GM23248 (cell line): ENCODE results near the gene TALDO1. TPM values are rescaled to one million over a fixed set of nuclear protein-coding genes. Genes with fewer than 3 reads are reported as not detected.

Experiments
- DNase-seq: peaks from one replicate; pipeline ENCODE4 v3.0.0-alpha.2; 2015
- H2AFZ ChIP-seq: fragments of 200-600 bp; sonication (generic); 2 replicates; pipeline ENCODE4 v1.6.1; 2016; ENCODE audit warnings: antibody characterized with exemption
- H3F3A ChIP-seq: fragments of 200-600 bp; sonication (generic); 2 replicates; pipeline ENCODE4 v1.6.1; 2016; ENCODE audit warnings: mild to moderate bottlenecking, antibody characterized with exemption, mixed run types; ENCODE audit not compliant: insufficient read depth
- H3K27ac ChIP-seq: fragments of 200-600 bp; sonication (generic); 2 replicates; pipeline ENCODE4 v1.5.1; 2016; ENCODE audit warnings: mild to moderate bottlenecking
- H3K27me3 ChIP-seq: fragments of 200-600 bp; sonication (generic); replicated peaks from 2 replicates; pipeline ENCODE4 v1.6.1; 2016; ENCODE audit warnings: mild to moderate bottlenecking; ENCODE audit not compliant: insufficient read depth
- H3K36me3 ChIP-seq: fragments of 200-600 bp; sonication (generic); 2 replicates; pipeline ENCODE4 v1.6.1; 2016; ENCODE audit warnings: low read depth, mild to moderate bottlenecking
- H3K4me1 ChIP-seq: fragments of 200-600 bp; sonication (generic); 2 replicates; pipeline ENCODE4 v1.6.1; 2016; ENCODE audit warnings: mild to moderate bottlenecking; ENCODE audit not compliant: insufficient read depth
- H3K4me2 ChIP-seq: fragments of 200-600 bp; sonication (generic); one replicate; pipeline ENCODE4 v1.6.1; 2016; ENCODE audit warnings: mild to moderate bottlenecking; ENCODE audit not compliant: unreplicated experiment
- H3K4me3 ChIP-seq: fragments of 200-600 bp; sonication (generic); 2 replicates; pipeline ENCODE4 v1.5.1; 2016; ENCODE audit warnings: mild to moderate bottlenecking
- H3K79me2 ChIP-seq: fragments of 200-600 bp; sonication (generic); 2 replicates; pipeline ENCODE4 v1.6.1; 2016; ENCODE audit warnings: mild to moderate bottlenecking; ENCODE audit not compliant: insufficient read depth
- H3K9ac ChIP-seq: fragments of 200-600 bp; sonication (generic); 2 replicates; pipeline ENCODE4 v1.6.1; 2016; ENCODE audit warnings: mild to moderate bottlenecking
- H3K9me2 ChIP-seq: fragments of 200-600 bp; sonication (generic); 2 replicates; pipeline ENCODE4 v1.6.1; 2016; ENCODE audit warnings: mixed run types, mild to moderate bottlenecking, moderate library complexity; ENCODE audit not compliant: insufficient read depth
- H3K9me3 ChIP-seq: fragments of 200-600 bp; sonication (generic); one replicate; pipeline ENCODE4 v1.6.1; 2017; ENCODE audit warnings: low read depth
- H4K20me1 ChIP-seq: fragments of 200-600 bp; sonication (generic); 2 replicates; pipeline ENCODE4 v1.6.0; 2016; ENCODE audit not compliant: insufficient read depth
- EZH2 ChIP-seq: fragments of 200-600 bp; sonication (generic); IDR thresholded peaks from 2 replicates; pipeline ENCODE4 v1.6.1; 2018; ENCODE audit warnings: antibody characterized with exemption, mild to moderate bottlenecking; ENCODE audit not compliant: insufficient read depth, poor library complexity, severe bottlenecking
- EZH2phosphoT487 ChIP-seq: fragments of 200-600 bp; sonication (generic); IDR thresholded peaks from 2 replicates; pipeline ENCODE4 v1.6.1; 2018; ENCODE audit warnings: antibody characterized with exemption, moderate library complexity, mild to moderate bottlenecking, low read depth; ENCODE audit not compliant: insufficient read depth
- WGBS, 2 experiments: methylation state at CpG; one replicate each; pipeline ENCODE4 v1.1.6; 2015 to 2017; ENCODE audit warnings: low lambda C conversion rate in 2 of 2, low coverage in 1 of 2; ENCODE audit errors: missing lambda C conversion rate in 2 of 2; 5-methylcytosine and 5-hydroxymethylcytosine counted together
- in situ Hi-C: fragments of 300-500 bp; cut with MboI; formaldehyde crosslinking; loops from 2 replicates; pipeline ENCODE4 v1.15.0; 2020
- polyA plus RNA-seq: library from polyadenylated mRNA; unstranded; fragments of >200 nt; fragmentation: Nextera tagmentation; extraction: Ambion mirVana; gene quantifications from 2 replicates; pipeline ENCODE4 v1.2.1, GENCODE V29; 2016
- total RNA-seq: library from RNA; depleted of rRNA; stranded (reverse); fragments of >200 nt; shearing (Covaris generic); gene quantifications from 2 replicates; pipeline ENCODE4 v1.2.3, GENCODE V29; 2014

The TALDO1 gene
- total and polyA plus RNA-seq, 2 experiments from 2014 or later = 216 to 313 TPM

- no peaks in the 10 kb centered on the region for H3K9me3 ChIP-seq
- TF ChIP-seq EZH2phosphoT487 = no peak
- TF ChIP-seq EZH2 = no peak
- H4K20me1 ChIP-seq = no peaks in the 10 kb centered on the region; the same call in 1 of the 2 replicates
- H3K9ac ChIP-seq = no peak overlapping the region
- DNase-seq = no peak
- peaks cover 24% of the 10 kb centered on the region for H3F3A ChIP-seq
- in situ Hi-C loops = no loop called here
- H2AFZ ChIP-seq = no peak overlapping the region
- WGBS, 2 experiments = 88 to 90% methylated on average over 23 of the region's 23 CpGs
- H3K27me3 ChIP-seq = no peaks in the 10 kb centered on the region
- H3K4me3 ChIP-seq = no peak overlapping the region
- peaks cover 51% of the 10 kb centered on the region for H3K79me2 ChIP-seq
- H3K4me2 ChIP-seq = no peak overlapping the region
- H3K36me3 ChIP-seq = peaks cover 25% of the 10 kb centered on the region; the same call in 1 of the 2 replicates
- peaks cover 3% of the 10 kb centered on the region for H3K4me1 ChIP-seq
- no peaks in the 10 kb centered on the region for H3K9me2 ChIP-seq
- H3K27ac ChIP-seq = no peak overlapping the region
Measured at GRCh38 chr11:769887-770641, 22.8 kb downstream of the TALDO1 start.

- no peak for DNase-seq
- H3K9ac ChIP-seq = no peak overlapping the region
- TF ChIP-seq EZH2 (no peak), EZH2phosphoT487 (no peak)
- no peaks in the 10 kb centered on the region for H3K9me3 ChIP-seq
- H3F3A ChIP-seq = peaks cover 20% of the 10 kb centered on the region
- H3K79me2 ChIP-seq = peaks cover 59% of the 10 kb centered on the region
- H3K27ac ChIP-seq = no peak overlapping the region
- in situ Hi-C loops = no loop called here
- no peak overlapping the region for H3K4me2 ChIP-seq
- H3K36me3 ChIP-seq = peaks cover 18% of the 10 kb centered on the region; the same call in 1 of the 2 replicates
- H3K4me1 ChIP-seq = peaks cover 10% of the 10 kb centered on the region
- no peaks in the 10 kb centered on the region for H4K20me1 ChIP-seq
- H2AFZ ChIP-seq = no peak overlapping the region
- H3K27me3 ChIP-seq = no peaks in the 10 kb centered on the region
- H3K9me2 ChIP-seq = no peaks in the 10 kb centered on the region
- WGBS, 2 experiments = 91 to 92% methylated on average over 27 to 32 of the region's 32 CpGs
- H3K4me3 ChIP-seq = no peak overlapping the region
Measured at GRCh38 chr11:770642-771616, 23.7 kb downstream of the TALDO1 start.

DNA sequence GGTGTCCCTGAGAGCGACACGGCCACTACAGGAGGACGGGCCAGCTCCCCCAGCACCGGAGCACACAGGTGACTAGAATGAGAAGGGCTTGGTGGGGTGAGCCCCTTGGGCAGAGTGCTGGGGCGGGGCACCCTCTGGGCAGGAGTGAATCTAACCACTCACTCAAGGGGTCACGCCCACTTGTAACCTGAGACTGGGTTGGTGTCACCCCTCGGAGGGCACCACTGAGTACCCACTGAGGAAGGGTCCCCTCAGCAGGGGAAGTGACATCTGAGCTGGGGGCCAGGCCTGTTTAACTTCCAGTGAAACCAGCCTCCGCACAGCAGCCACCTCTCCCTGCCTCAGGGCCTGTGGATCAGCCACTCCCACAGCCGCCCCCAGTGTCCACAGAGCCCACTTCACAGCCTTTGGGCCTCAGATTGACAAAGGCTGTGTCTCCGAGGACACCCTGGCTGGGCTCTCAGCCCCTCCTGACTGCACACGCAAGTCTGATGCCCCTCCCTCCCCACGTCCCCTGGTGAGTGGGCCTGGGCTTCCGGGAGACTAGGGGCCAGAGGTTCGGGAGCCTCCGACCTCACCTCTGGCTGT is 24.4 kb downstream of the TALDO1 start:
- H3K9me3 ChIP-seq = no peaks in the 10 kb centered on the region
- H3K79me2 ChIP-seq = peaks cover 67% of the 10 kb centered on the region
- peaks cover 13% of the 10 kb centered on the region for H3F3A ChIP-seq
- in situ Hi-C loops = no loop called here
- TF ChIP-seq EZH2 (no peak), EZH2phosphoT487 (no peak)
- H3K9ac ChIP-seq = no peak overlapping the region
- no peak overlapping the region for H3K4me2 ChIP-seq
- H2AFZ ChIP-seq = no peak overlapping the region
- H3K4me3 ChIP-seq = no peak overlapping the region
- 92 to 97% methylated on average over 13 to 14 of the region's 15 CpGs for WGBS, 2 experiments
- no peaks in the 10 kb centered on the region for H3K9me2 ChIP-seq
- H3K4me1 ChIP-seq = peaks cover 10% of the 10 kb centered on the region
- H4K20me1 ChIP-seq = no peaks in the 10 kb centered on the region
- no peaks in the 10 kb centered on the region for H3K27me3 ChIP-seq
- H3K27ac ChIP-seq = no peak overlapping the region
- peaks cover 11% of the 10 kb centered on the region; the same call in 1 of the 2 replicates for H3K36me3 ChIP-seq
- DNase-seq = no peak
